Neural progenitor cell (in vitro differentiated cells): ENCODE data around the gene DNAH10. TPM values are rescaled to one million over a fixed set of nuclear protein-coding genes. Genes with fewer than 3 reads are reported as not detected.

Experiments
- DNase-seq: peaks from one replicate; pipeline ENCODE4 v3.0.0-alpha.2; 2016; ENCODE audit warnings: low spot score
- H2AFZ ChIP-seq: fragments of 200-600 bp; sonication (generic); replicated peaks from 2 replicates; pipeline ENCODE4 v1.6.1; 2016; ENCODE audit warnings: antibody characterized with exemption
- H3F3A ChIP-seq: fragments of 200-600 bp; sonication (generic); 2 replicates; pipeline ENCODE4 v1.6.1; 2016; ENCODE audit warnings: antibody characterized with exemption, low read depth
- H3K27ac ChIP-seq: fragments of 200-600 bp; sonication (generic); 2 replicates; pipeline ENCODE4 v1.5.1; 2016; ENCODE audit warnings: mild to moderate bottlenecking
- H3K27me3 ChIP-seq: fragments of 200-600 bp; sonication (generic); 2 replicates; pipeline ENCODE4 v1.6.1; 2016; ENCODE audit warnings: mild to moderate bottlenecking, moderate library complexity
- H3K36me3 ChIP-seq: fragments of 200-600 bp; sonication (generic); 2 replicates; pipeline ENCODE4 v1.5.1; 2016
- H3K4me1 ChIP-seq: fragments of 200-600 bp; sonication (generic); 2 replicates; pipeline ENCODE4 v1.6.1; 2016; ENCODE audit warnings: mixed run types
- H3K4me2 ChIP-seq: fragments of 200-600 bp; sonication (generic); 2 replicates; pipeline ENCODE4 v1.6.1; 2016
- H3K4me3 ChIP-seq: fragments of 200-600 bp; sonication (generic); 2 replicates; pipeline ENCODE4 v1.5.1; 2016
- H3K79me2 ChIP-seq: fragments of 200-600 bp; sonication (generic); 2 replicates; pipeline ENCODE4 v1.6.1; 2016; ENCODE audit warnings: low read depth
- H3K9ac ChIP-seq: fragments of 200-600 bp; sonication (generic); 2 replicates; pipeline ENCODE4 v1.6.1; 2016
- H3K9me3 ChIP-seq: fragments of 200-600 bp; sonication (generic); 2 replicates; pipeline ENCODE4 v1.5.1; 2016; ENCODE audit warnings: low read depth
- H4K20me1 ChIP-seq: fragments of 200-600 bp; sonication (generic); 2 replicates; pipeline ENCODE4 v1.6.1; 2016; ENCODE audit warnings: low read depth
- H3K27ac Mint-ChIP-seq: 3 replicates; pipeline ENCODE4 v1.8.0; 2021; ENCODE audit warnings: mixed read lengths
- H3K27me3 Mint-ChIP-seq: 2 replicates; pipeline ENCODE4 v1.8.0; 2022; ENCODE audit warnings: low read depth, mild to moderate bottlenecking, inconsistent platforms, moderate library complexity, mixed read lengths; ENCODE audit not compliant: insufficient read depth
- H3K36me3 Mint-ChIP-seq: 3 replicates; pipeline ENCODE4 v1.8.0; 2021; ENCODE audit warnings: mixed read lengths
- H3K4me1 Mint-ChIP-seq: 3 replicates; pipeline ENCODE4 v1.8.0; 2021; ENCODE audit warnings: mixed read lengths
- H3K4me3 Mint-ChIP-seq: 3 replicates; pipeline ENCODE4 v1.8.0; 2021; ENCODE audit warnings: mild to moderate bottlenecking, moderate library complexity, mixed read lengths
- H3K9me3 Mint-ChIP-seq: 3 replicates; pipeline ENCODE4 v1.8.0; 2020; ENCODE audit warnings: mixed read lengths
- EZH2 ChIP-seq: fragments of 200-600 bp; sonication (generic); IDR thresholded peaks from 2 replicates; pipeline ENCODE4 v1.6.1; 2017; ENCODE audit warnings: antibody characterized with exemption, mild to moderate bottlenecking, moderate library complexity
- EZH2phosphoT487 ChIP-seq: fragments of 200-600 bp; sonication (generic); IDR thresholded peaks from 2 replicates; pipeline ENCODE4 v1.6.1; 2017; ENCODE audit warnings: antibody characterized with exemption
- total RNA-seq: library from RNA; depleted of rRNA; stranded (reverse); fragments of >200 nt; gene quantifications from 2 replicates; pipeline ENCODE4 v1.2.3, GENCODE V29; 2015; ENCODE audit warnings: low replicate concordance
- TF ChIP-seq, protein P1 (sequence below): fragments of 200-600 bp; sonication (generic); IDR thresholded peaks from 2 replicates; pipeline ENCODE4 v1.5.1; 2017; ENCODE audit warnings: antibody characterized with exemption, mild to moderate bottlenecking

DNAH10 gene
- total RNA-seq, 1 donor from 2014 or later: 0.26 TPM

GRCh38 chr12:123773375-123773774 lies 11.3 kb downstream of the DNAH10 start:
- H3K9ac ChIP-seq: no peak overlapping the region
- no peak overlapping the region for H3K27ac Mint-ChIP-seq
- H3K36me3 Mint-ChIP-seq: no peaks in the 10 kb centered on the region
- no peaks in the 10 kb centered on the region for H3K4me1 Mint-ChIP-seq
- DNase-seq: no peak
- H3K4me3 ChIP-seq: no peak overlapping the region
- no peak overlapping the region for H3K4me2 ChIP-seq
- H2AFZ ChIP-seq: no peak overlapping the region
- H3K9me3 Mint-ChIP-seq: no peaks in the 10 kb centered on the region
- TF ChIP-seq EZH2: no peak
- TF ChIP-seq, protein P1, sequence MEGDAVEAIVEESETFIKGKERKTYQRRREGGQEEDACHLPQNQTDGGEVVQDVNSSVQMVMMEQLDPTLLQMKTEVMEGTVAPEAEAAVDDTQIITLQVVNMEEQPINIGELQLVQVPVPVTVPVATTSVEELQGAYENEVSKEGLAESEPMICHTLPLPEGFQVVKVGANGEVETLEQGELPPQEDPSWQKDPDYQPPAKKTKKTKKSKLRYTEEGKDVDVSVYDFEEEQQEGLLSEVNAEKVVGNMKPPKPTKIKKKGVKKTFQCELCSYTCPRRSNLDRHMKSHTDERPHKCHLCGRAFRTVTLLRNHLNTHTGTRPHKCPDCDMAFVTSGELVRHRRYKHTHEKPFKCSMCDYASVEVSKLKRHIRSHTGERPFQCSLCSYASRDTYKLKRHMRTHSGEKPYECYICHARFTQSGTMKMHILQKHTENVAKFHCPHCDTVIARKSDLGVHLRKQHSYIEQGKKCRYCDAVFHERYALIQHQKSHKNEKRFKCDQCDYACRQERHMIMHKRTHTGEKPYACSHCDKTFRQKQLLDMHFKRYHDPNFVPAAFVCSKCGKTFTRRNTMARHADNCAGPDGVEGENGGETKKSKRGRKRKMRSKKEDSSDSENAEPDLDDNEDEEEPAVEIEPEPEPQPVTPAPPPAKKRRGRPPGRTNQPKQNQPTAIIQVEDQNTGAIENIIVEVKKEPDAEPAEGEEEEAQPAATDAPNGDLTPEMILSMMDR: no peak
- no peak for TF ChIP-seq EZH2phosphoT487
- H3K4me3 Mint-ChIP-seq: no peak overlapping the region
- peaks cover 7% of the 10 kb centered on the region for H3K27me3 Mint-ChIP-seq
- H3K27me3 ChIP-seq: peaks cover 4% of the 10 kb centered on the region
- H3K4me1 ChIP-seq: no peaks in the 10 kb centered on the region
- H3K27ac ChIP-seq: no peak overlapping the region
- H3F3A ChIP-seq: no peaks in the 10 kb centered on the region
- no peaks in the 10 kb centered on the region for H4K20me1 ChIP-seq
- H3K9me3 ChIP-seq: no peaks in the 10 kb centered on the region
- H3K36me3 ChIP-seq: no peaks in the 10 kb centered on the region
- H3K79me2 ChIP-seq: no peaks in the 10 kb centered on the region

- H3K27me3 Mint-ChIP-seq: peaks cover 4% of the 10 kb centered on the region
- peaks cover under 1% of the 10 kb centered on the region for H3K27me3 ChIP-seq
- no peak overlapping the region for H3K4me2 ChIP-seq
- H3K4me1 Mint-ChIP-seq: no peaks in the 10 kb centered on the region
- TF ChIP-seq EZH2 (no peak), EZH2phosphoT487 (no peak)
- TF ChIP-seq, protein P1: no peak
- no peak for DNase-seq
- H3K4me3 ChIP-seq: no peak overlapping the region
- no peaks in the 10 kb centered on the region for H3F3A ChIP-seq
- H3K9ac ChIP-seq: no peak overlapping the region
- H3K79me2 ChIP-seq: no peaks in the 10 kb centered on the region
- no peak overlapping the region for H3K4me3 Mint-ChIP-seq
- no peak overlapping the region for H3K27ac Mint-ChIP-seq
- no peaks in the 10 kb centered on the region for H3K36me3 ChIP-seq
- H3K4me1 ChIP-seq: no peaks in the 10 kb centered on the region
- H3K27ac ChIP-seq: no peak overlapping the region
- no peaks in the 10 kb centered on the region for H3K36me3 Mint-ChIP-seq
- no peak overlapping the region for H2AFZ ChIP-seq
- H3K9me3 Mint-ChIP-seq: no peaks in the 10 kb centered on the region
- H3K9me3 ChIP-seq: no peaks in the 10 kb centered on the region
- no peaks in the 10 kb centered on the region for H4K20me1 ChIP-seq
Measured at GRCh38 chr12:123779551-123779950, 17.4 kb downstream of the DNAH10 start.

DNA sequence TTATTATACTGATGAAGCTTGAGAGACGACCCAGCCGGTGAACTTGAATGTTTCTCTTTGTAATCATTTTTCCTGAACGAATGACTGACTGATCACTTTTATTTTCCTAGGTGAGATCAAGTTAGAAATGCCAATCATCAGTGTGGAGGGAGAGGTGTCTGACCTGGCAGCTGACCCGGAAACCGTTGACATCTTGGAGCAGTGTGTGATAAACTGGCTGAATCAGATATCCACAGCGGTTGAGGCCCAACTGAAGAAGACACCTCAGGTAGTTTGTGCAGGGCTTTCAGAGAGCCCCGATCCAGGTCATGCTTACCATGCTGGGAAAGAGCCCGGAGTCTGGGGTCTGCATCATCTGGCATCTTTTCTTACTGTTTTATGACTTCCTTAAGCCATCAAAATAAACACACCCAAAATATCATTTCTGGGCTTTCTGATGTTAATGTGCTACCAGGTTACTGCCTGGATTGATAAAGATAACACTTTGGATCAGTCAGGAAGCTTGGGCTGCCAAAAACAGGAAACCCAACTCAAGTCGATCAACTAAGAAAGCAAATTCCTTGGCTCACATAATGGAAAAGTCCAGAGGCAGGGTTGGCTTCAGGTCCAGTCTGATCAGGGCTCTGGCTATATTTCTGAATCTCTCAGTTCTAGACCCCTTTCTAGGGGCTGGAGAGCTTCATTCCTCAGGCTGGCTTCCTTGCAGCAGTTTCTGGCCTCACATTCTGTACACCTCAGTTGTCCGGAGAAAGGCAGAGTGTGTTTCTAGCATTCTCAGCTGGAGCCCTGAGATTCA lies 21.1 kb downstream of the DNAH10 start:
- no peak overlapping the region for H2AFZ ChIP-seq
- no peaks in the 10 kb centered on the region for H4K20me1 ChIP-seq
- H3K36me3 Mint-ChIP-seq: no peaks in the 10 kb centered on the region
- no peak overlapping the region for H3K4me3 ChIP-seq
- H3K27me3 ChIP-seq: peaks cover 9% of the 10 kb centered on the region
- H3K4me2 ChIP-seq: no peak overlapping the region
- no peak overlapping the region for H3K9ac ChIP-seq
- H3K36me3 ChIP-seq: no peaks in the 10 kb centered on the region
- no peaks in the 10 kb centered on the region for H3K79me2 ChIP-seq
- H3K9me3 ChIP-seq: no peaks in the 10 kb centered on the region
- H3K4me1 ChIP-seq: no peaks in the 10 kb centered on the region
- H3K4me3 Mint-ChIP-seq: no peak overlapping the region
- TF ChIP-seq, protein P1: no peak
- TF ChIP-seq EZH2phosphoT487: no peak
- no peaks in the 10 kb centered on the region for H3F3A ChIP-seq
- no peak overlapping the region for H3K27ac Mint-ChIP-seq
- no peaks in the 10 kb centered on the region for H3K4me1 Mint-ChIP-seq
- peaks cover 2% of the 10 kb centered on the region for H3K27me3 Mint-ChIP-seq
- no peaks in the 10 kb centered on the region for H3K9me3 Mint-ChIP-seq
- DNase-seq: no peak
- H3K27ac ChIP-seq: no peak overlapping the region
